Liver (tissue), 9 donors: ENCODE data around the gene TRERF1. TPM values are rescaled to one million over a fixed set of nuclear protein-coding genes. Genes with fewer than 3 reads are reported as not detected.

Source experiments
- DNase-seq: peaks from one replicate; pipeline ENCODE4 v3.0.0-alpha.2; 2017; ENCODE audit warnings: low spot score
- H3K27ac ChIP-seq, 2 donors: one replicate each; pipeline ENCODE4 v1.7.0; 2013; ENCODE audit warnings: inconsistent platforms in 2 of 2, low read length in 2 of 2, control low read depth in 1 of 2, low read depth in 1 of 2, mild to moderate bottlenecking in 1 of 2
- H3K27me3 ChIP-seq, 4 donors: one replicate each; pipeline versions ENCODE4 v1.6.1 to v1.7.0; 2013; ENCODE audit warnings: low read length in 3 of 4, inconsistent platforms in 1 of 4, mild to moderate bottlenecking in 1 of 4, moderate library complexity in 1 of 4; ENCODE audit not compliant: control insufficient read depth in 4 of 4, insufficient read depth in 4 of 4
- H3K36me3 ChIP-seq, 4 donors: one replicate each; pipeline versions ENCODE4 v1.6.1 to v1.7.0; 2013; ENCODE audit warnings: low read length in 3 of 4, mild to moderate bottlenecking in 3 of 4, low read depth in 1 of 4, moderate library complexity in 1 of 4; ENCODE audit not compliant: control insufficient read depth in 4 of 4, insufficient read depth in 3 of 4
- H3K4me1 ChIP-seq, 4 donors: one replicate each; pipeline versions ENCODE4 v1.6.1 to v1.7.0; 2013; ENCODE audit warnings: low read length in 3 of 4, mild to moderate bottlenecking in 3 of 4, moderate library complexity in 1 of 4; ENCODE audit not compliant: control insufficient read depth in 4 of 4, insufficient read depth in 4 of 4
- H3K4me3 ChIP-seq, 3 donors: one replicate each; pipeline versions ENCODE4 v1.6.1 to v1.7.0; 2013; ENCODE audit warnings: low read length in 3 of 3, control low read depth in 1 of 3, low read depth in 1 of 3, mild to moderate bottlenecking in 1 of 3
- H3K9ac ChIP-seq, 2 donors: one replicate each; pipeline ENCODE4 v1.7.0; 2013; ENCODE audit warnings: low read length in 2 of 2, mild to moderate bottlenecking in 2 of 2, moderate library complexity in 2 of 2, control low read depth in 1 of 2, low read depth in 1 of 2
- H3K9me3 ChIP-seq, 4 donors: one replicate each; pipeline versions ENCODE4 v1.6.1 to v1.7.0; 2013; ENCODE audit warnings: low read length in 3 of 4; ENCODE audit not compliant: control insufficient read depth in 4 of 4
- EGR1 ChIP-seq, 2 donors: IDR thresholded peaks; 2 replicates each; pipeline ENCODE4 v1.6.1; 2016 to 2018; ENCODE audit warnings: antibody characterized with exemption in 2 of 2, low read depth in 2 of 2
- FOXA1 ChIP-seq: IDR thresholded peaks from 2 replicates; pipeline ENCODE4 v1.6.1; 2016; ENCODE audit warnings: antibody characterized with exemption
- FOXA2 ChIP-seq: IDR thresholded peaks from 2 replicates; pipeline ENCODE4 v1.6.1; 2016; ENCODE audit warnings: antibody characterized with exemption
- GABPA ChIP-seq, 2 donors: IDR thresholded peaks in 1 of 2; conservative IDR thresholded peaks in 1 of 2; 2 replicates each; pipeline ENCODE4 v1.6.1; 2016; ENCODE audit warnings: antibody characterized with exemption in 2 of 2, mild to moderate bottlenecking in 1 of 2, moderate library complexity in 1 of 2
- HNF4A ChIP-seq, 2 donors: conservative IDR thresholded peaks; 2 replicates each; pipeline ENCODE4 v1.6.1; 2016; ENCODE audit warnings: antibody characterized with exemption in 2 of 2, mild to moderate bottlenecking in 2 of 2
- HNF4G ChIP-seq: IDR thresholded peaks from 2 replicates; pipeline ENCODE4 v1.6.1; 2016; ENCODE audit warnings: antibody characterized with exemption
- JUND ChIP-seq, 2 donors: IDR thresholded peaks; 2 replicates each; pipeline ENCODE4 v1.6.1; 2016; ENCODE audit warnings: antibody characterized with exemption in 2 of 2
- NR2F2 ChIP-seq: IDR thresholded peaks from 2 replicates; pipeline ENCODE4 v1.6.1; 2016; ENCODE audit warnings: antibody characterized with exemption
- RAD21 ChIP-seq, 2 donors: IDR thresholded peaks; 2 replicates each; pipeline ENCODE4 v1.6.1; 2016; ENCODE audit warnings: antibody characterized with exemption in 2 of 2, mild to moderate bottlenecking in 2 of 2
- RXRA ChIP-seq, 2 donors: IDR thresholded peaks; 2 replicates each; pipeline ENCODE4 v1.6.1; 2017 to 2018; ENCODE audit warnings: antibody characterized with exemption in 2 of 2, mild to moderate bottlenecking in 1 of 2
- SP1 ChIP-seq: IDR thresholded peaks from 2 replicates; pipeline ENCODE4 v1.6.1; 2018; ENCODE audit warnings: antibody characterized with exemption, mild to moderate bottlenecking
- TAF1 ChIP-seq: conservative IDR thresholded peaks from 2 replicates; pipeline ENCODE4 v1.6.1; 2016; ENCODE audit warnings: antibody characterized with exemption, mild to moderate bottlenecking
- YY1 ChIP-seq: IDR thresholded peaks from 2 replicates; pipeline ENCODE4 v1.6.1; 2016; ENCODE audit warnings: antibody characterized with exemption, mild to moderate bottlenecking
- WGBS: extraction: QIAGEN DNeasy Blood & Tissue Kit; methylation state at CpG from one replicate; pipeline ENCODE4 v1.1.7; 2013; 5-methylcytosine and 5-hydroxymethylcytosine counted together
- polyA plus RNA-seq, 2 donors: library from polyadenylated mRNA; stranded (reverse) in 1 of 2; unstranded in 1 of 2; fragments of 200-250 nt in 1 of 2; fragments of >200 nt in 1 of 2; fragmentation: Nextera tagmentation in 1 of 2; extraction: Ambion mirVana in 1 of 2; gene quantifications; one replicate each; pipeline versions ENCODE4 v1.2.1 to v1.2.3, GENCODE V29; 2013 to 2015
- total RNA-seq, 2 donors: library from RNA; depleted of rRNA; stranded (reverse); fragments of >200 nt; gene quantifications; one replicate each; pipeline ENCODE4 v1.2.3, GENCODE V29; 2014
- TF ChIP-seq, protein P1 (sequence below): IDR thresholded peaks from 2 replicates; pipeline ENCODE4 v1.6.1; 2016; ENCODE audit warnings: antibody characterized with exemption, mild to moderate bottlenecking
- TF ChIP-seq, protein P2 (sequence below): IDR thresholded peaks from 2 replicates; pipeline ENCODE4 v1.6.1; 2016; ENCODE audit warnings: antibody characterized with exemption
- TF ChIP-seq, protein P3 (sequence below): fragments of 150-350 bp; IDR thresholded peaks from 2 replicates; pipeline ENCODE4 v1.5.1; 2017; ENCODE audit warnings: improper control_type of control experiment, low read depth, low read length; ENCODE audit not compliant: missing input control
- TF ChIP-seq, protein P4 (sequence below): IDR thresholded peaks from 2 replicates; pipeline ENCODE4 v1.6.1; 2016; ENCODE audit warnings: antibody characterized with exemption
- TF ChIP-seq, protein P5 (sequence below): IDR thresholded peaks from 2 replicates; pipeline ENCODE4 v1.6.1; 2016; ENCODE audit warnings: antibody characterized with exemption
- donor health status: healthy.
- donor health status: healthy.
- donor health status: healthy.
- donor health status: healthy.
- donor health status: healthy.

TRERF1 gene
- total and polyA plus RNA-seq, 4 donors = 0.33 to 1.3 (median 0.68) TPM

DNA sequence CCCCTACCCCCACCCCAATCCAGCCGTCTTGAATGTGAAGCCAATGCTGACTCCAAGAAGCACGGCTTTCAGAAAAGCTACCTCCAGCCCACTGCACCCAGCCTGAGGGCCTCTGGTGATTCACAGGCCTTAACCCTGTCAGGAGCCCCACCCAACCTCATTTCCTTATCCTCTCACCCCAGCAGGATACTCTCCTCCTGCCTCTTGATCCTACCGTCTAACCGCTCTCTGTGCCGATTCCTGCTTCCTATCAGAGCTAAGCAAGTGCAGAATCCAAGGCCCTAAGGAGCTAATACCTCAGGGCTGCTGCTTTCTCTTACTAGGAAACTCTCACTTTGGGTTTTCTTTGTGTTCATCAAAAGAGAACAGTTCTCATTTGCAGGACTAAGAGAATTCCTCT lies 47.2 kb downstream of the TRERF1 start:
- 50% methylated on average over 5 of the region's 5 CpGs for WGBS
- H3K36me3 ChIP-seq = no peaks in the 10 kb centered on the region
- H3K4me3 ChIP-seq = no peak overlapping the region
- H3K9me3 ChIP-seq = no peaks in the 10 kb centered on the region
- H3K9ac ChIP-seq = no peak overlapping the region
- no peak overlapping the region for H3K27ac ChIP-seq
- no peaks in the 10 kb centered on the region for H3K27me3 ChIP-seq
- DNase-seq = no peak
- no peaks in the 10 kb centered on the region for H3K4me1 ChIP-seq
- no peak for TF ChIP-seq NR2F2
- no peak for TF ChIP-seq HNF4G

DNA sequence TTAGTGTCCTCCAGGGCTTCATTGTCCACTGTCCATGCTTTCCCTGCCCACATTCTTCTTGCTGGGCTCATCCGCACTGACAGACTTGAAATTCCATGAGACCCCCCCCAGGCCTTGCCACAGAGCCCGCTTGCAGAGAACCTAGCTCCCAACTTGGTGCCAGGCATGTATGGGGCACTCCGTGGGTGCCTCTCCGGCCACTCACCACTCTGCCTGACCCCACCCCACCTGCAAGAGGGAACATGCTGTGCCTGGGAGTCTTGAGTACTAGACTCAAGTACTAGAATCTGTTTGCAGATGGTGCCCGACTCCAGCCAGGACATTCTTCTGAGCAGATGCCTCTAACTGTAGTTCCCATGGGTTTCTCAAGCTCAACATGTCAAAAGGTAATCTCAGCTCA lies 47.9 kb downstream of the TRERF1 start:
- H3K9me3 ChIP-seq = no peaks in the 10 kb centered on the region

More for the DNA sequence above, 47.9 kb downstream of the TRERF1 start:
- H3K27ac ChIP-seq = no peak overlapping the region
- H3K36me3 ChIP-seq = no peaks in the 10 kb centered on the region
- no peaks in the 10 kb centered on the region for H3K4me1 ChIP-seq
- H3K9ac ChIP-seq = no peak overlapping the region
- TF ChIP-seq FOXA1 = no peak
- TF ChIP-seq HNF4G = no peak
- TF ChIP-seq GABPA (IDR thresholded peaks at IDR 0.05 in 1 of 2, conservative IDR thresholded peaks at IDR 0.05 in 1 of 2) = no peak
- TF ChIP-seq FOXA2 = no peak
- TF ChIP-seq, protein P1, sequence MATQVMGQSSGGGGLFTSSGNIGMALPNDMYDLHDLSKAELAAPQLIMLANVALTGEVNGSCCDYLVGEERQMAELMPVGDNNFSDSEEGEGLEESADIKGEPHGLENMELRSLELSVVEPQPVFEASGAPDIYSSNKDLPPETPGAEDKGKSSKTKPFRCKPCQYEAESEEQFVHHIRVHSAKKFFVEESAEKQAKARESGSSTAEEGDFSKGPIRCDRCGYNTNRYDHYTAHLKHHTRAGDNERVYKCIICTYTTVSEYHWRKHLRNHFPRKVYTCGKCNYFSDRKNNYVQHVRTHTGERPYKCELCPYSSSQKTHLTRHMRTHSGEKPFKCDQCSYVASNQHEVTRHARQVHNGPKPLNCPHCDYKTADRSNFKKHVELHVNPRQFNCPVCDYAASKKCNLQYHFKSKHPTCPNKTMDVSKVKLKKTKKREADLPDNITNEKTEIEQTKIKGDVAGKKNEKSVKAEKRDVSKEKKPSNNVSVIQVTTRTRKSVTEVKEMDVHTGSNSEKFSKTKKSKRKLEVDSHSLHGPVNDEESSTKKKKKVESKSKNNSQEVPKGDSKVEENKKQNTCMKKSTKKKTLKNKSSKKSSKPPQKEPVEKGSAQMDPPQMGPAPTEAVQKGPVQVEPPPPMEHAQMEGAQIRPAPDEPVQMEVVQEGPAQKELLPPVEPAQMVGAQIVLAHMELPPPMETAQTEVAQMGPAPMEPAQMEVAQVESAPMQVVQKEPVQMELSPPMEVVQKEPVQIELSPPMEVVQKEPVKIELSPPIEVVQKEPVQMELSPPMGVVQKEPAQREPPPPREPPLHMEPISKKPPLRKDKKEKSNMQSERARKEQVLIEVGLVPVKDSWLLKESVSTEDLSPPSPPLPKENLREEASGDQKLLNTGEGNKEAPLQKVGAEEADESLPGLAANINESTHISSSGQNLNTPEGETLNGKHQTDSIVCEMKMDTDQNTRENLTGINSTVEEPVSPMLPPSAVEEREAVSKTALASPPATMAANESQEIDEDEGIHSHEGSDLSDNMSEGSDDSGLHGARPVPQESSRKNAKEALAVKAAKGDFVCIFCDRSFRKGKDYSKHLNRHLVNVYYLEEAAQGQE = no peak
- TF ChIP-seq JUND (IDR thresholded peaks at IDR 0.05) = no peak
- TF ChIP-seq EGR1 (IDR thresholded peaks at IDR 0.05; ENCODE audit: low read depth in 2 of 2) = no peak
- TF ChIP-seq RAD21 (IDR thresholded peaks at IDR 0.05) = no peak
- TF ChIP-seq, protein P2, sequence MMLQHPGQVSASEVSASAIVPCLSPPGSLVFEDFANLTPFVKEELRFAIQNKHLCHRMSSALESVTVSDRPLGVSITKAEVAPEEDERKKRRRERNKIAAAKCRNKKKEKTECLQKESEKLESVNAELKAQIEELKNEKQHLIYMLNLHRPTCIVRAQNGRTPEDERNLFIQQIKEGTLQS = no peak
- TF ChIP-seq, protein P3, sequence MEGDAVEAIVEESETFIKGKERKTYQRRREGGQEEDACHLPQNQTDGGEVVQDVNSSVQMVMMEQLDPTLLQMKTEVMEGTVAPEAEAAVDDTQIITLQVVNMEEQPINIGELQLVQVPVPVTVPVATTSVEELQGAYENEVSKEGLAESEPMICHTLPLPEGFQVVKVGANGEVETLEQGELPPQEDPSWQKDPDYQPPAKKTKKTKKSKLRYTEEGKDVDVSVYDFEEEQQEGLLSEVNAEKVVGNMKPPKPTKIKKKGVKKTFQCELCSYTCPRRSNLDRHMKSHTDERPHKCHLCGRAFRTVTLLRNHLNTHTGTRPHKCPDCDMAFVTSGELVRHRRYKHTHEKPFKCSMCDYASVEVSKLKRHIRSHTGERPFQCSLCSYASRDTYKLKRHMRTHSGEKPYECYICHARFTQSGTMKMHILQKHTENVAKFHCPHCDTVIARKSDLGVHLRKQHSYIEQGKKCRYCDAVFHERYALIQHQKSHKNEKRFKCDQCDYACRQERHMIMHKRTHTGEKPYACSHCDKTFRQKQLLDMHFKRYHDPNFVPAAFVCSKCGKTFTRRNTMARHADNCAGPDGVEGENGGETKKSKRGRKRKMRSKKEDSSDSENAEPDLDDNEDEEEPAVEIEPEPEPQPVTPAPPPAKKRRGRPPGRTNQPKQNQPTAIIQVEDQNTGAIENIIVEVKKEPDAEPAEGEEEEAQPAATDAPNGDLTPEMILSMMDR = no peak
- TF ChIP-seq SP1 = no peak
- no peak for TF ChIP-seq HNF4A (conservative IDR thresholded peaks at IDR 0.05)
- TF ChIP-seq RXRA (IDR thresholded peaks at IDR 0.05) = no peak
- no peak for TF ChIP-seq YY1
- TF ChIP-seq, protein P4, sequence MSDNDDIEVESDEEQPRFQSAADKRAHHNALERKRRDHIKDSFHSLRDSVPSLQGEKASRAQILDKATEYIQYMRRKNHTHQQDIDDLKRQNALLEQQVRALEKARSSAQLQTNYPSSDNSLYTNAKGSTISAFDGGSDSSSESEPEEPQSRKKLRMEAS = no peak
- TF ChIP-seq TAF1 = no peak
- TF ChIP-seq NR2F2 = no peak
- TF ChIP-seq, protein P5, sequence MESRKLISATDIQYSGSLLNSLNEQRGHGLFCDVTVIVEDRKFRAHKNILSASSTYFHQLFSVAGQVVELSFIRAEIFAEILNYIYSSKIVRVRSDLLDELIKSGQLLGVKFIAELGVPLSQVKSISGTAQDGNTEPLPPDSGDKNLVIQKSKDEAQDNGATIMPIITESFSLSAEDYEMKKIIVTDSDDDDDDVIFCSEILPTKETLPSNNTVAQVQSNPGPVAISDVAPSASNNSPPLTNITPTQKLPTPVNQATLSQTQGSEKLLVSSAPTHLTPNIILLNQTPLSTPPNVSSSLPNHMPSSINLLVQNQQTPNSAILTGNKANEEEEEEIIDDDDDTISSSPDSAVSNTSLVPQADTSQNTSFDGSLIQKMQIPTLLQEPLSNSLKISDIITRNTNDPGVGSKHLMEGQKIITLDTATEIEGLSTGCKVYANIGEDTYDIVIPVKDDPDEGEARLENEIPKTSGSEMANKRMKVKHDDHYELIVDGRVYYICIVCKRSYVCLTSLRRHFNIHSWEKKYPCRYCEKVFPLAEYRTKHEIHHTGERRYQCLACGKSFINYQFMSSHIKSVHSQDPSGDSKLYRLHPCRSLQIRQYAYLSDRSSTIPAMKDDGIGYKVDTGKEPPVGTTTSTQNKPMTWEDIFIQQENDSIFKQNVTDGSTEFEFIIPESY = no peak
- no peak for DNase-seq
- no peak overlapping the region for H3K4me3 ChIP-seq
- WGBS = 92% methylated on average over 5 of the region's 5 CpGs
- no peaks in the 10 kb centered on the region for H3K27me3 ChIP-seq
